Activated naive CD4-positive, alpha-beta T cell treated with anti-CD3 and anti-CD28 coated beads, Interleukin-2, amount 10 ng/mL, durations not matched to agents 7 days and 5 days (primary cell): ENCODE results near the gene LAMA3.

Source experiments
- CTCF ChIA-PET: fragments of 350-600 bp; sonication (Branson Sonifier 250); formaldehyde crosslinking; loops from one replicate; lab custom pipeline; 2021; ENCODE audit warnings: antibody characterized with exemption; lab: Charles Lee
- DNase-seq: peaks from one replicate; pipeline ENCODE4 v3.0.0-alpha.2; 2020
- H3K27ac Mint-ChIP-seq: one replicate; pipeline ENCODE4 v1.8.0; 2021; ENCODE audit warnings: mild to moderate bottlenecking, moderate library complexity, mixed read lengths
- H3K27me3 Mint-ChIP-seq: one replicate; pipeline ENCODE4 v1.8.0; 2021; ENCODE audit warnings: mild to moderate bottlenecking, mixed read lengths
- H3K36me3 Mint-ChIP-seq: one replicate; pipeline ENCODE4 v1.8.0; 2021; ENCODE audit warnings: mixed read lengths
- H3K4me1 Mint-ChIP-seq: one replicate; pipeline ENCODE4 v1.8.0; 2021; ENCODE audit warnings: mixed read lengths
- H3K4me3 Mint-ChIP-seq: one replicate; pipeline ENCODE4 v1.8.0; 2021; ENCODE audit warnings: mild to moderate bottlenecking, moderate library complexity, mixed read lengths
- H3K9me3 Mint-ChIP-seq: one replicate; pipeline ENCODE4 v1.8.0; 2021; ENCODE audit warnings: mixed read lengths

LAMA3 gene

GRCh38 chr18:23868136-23868785, 179.0 kb downstream of the LAMA3 start:
- CTCF ChIA-PET, result no interaction called here
- H3K9me3 Mint-ChIP-seq, result peaks cover 4% of the 10 kb centered on the region
- DNase-seq, result no peak
- H3K36me3 Mint-ChIP-seq, result peaks cover 3% of the 10 kb centered on the region
- peaks cover 10% of the 10 kb centered on the region for H3K27me3 Mint-ChIP-seq
- H3K27ac Mint-ChIP-seq, result no peak overlapping the region
- no peak overlapping the region for H3K4me3 Mint-ChIP-seq
- H3K4me1 Mint-ChIP-seq, result peaks cover 76% of the 10 kb centered on the region

GRCh38 chr18:23870676-23871380, 181.6 kb downstream of the LAMA3 start:
- Mint-ChIP-seq H3K4me3 (no peak overlapping the region), H3K36me3 (no peaks in the 10 kb centered on the region), H3K9me3 (no peaks in the 10 kb centered on the region), H3K27me3 (peaks cover 16% of the 10 kb centered on the region), H3K27ac (peak overlapping the region; percentile 25), H3K4me1 (peaks cover 62% of the 10 kb centered on the region)
- DNase-seq, result no peak
- CTCF ChIA-PET, result interaction anchor here (1.2 kb wide), 1 partner anchor 48 kb away, joined by 3 read pairs; no protein-coding TSS in a partner anchor

- peak overlapping the region; percentile 25 for H3K27ac Mint-ChIP-seq
- peaks cover 57% of the 10 kb centered on the region for H3K4me1 Mint-ChIP-seq
- H3K36me3 Mint-ChIP-seq, result no peaks in the 10 kb centered on the region
- CTCF ChIA-PET, result interaction anchor here (1.2 kb wide), 1 partner anchor 47 kb away, joined by 3 read pairs; no protein-coding TSS in a partner anchor
- H3K27me3 Mint-ChIP-seq, result peaks cover 17% of the 10 kb centered on the region
- DNase-seq, result peak; percentile 77
- no peak overlapping the region for H3K4me3 Mint-ChIP-seq
- H3K9me3 Mint-ChIP-seq, result no peaks in the 10 kb centered on the region
These were observed 182.2 kb downstream of the LAMA3 start for GRCh38 chr18:23871410-23871809.

DNA sequence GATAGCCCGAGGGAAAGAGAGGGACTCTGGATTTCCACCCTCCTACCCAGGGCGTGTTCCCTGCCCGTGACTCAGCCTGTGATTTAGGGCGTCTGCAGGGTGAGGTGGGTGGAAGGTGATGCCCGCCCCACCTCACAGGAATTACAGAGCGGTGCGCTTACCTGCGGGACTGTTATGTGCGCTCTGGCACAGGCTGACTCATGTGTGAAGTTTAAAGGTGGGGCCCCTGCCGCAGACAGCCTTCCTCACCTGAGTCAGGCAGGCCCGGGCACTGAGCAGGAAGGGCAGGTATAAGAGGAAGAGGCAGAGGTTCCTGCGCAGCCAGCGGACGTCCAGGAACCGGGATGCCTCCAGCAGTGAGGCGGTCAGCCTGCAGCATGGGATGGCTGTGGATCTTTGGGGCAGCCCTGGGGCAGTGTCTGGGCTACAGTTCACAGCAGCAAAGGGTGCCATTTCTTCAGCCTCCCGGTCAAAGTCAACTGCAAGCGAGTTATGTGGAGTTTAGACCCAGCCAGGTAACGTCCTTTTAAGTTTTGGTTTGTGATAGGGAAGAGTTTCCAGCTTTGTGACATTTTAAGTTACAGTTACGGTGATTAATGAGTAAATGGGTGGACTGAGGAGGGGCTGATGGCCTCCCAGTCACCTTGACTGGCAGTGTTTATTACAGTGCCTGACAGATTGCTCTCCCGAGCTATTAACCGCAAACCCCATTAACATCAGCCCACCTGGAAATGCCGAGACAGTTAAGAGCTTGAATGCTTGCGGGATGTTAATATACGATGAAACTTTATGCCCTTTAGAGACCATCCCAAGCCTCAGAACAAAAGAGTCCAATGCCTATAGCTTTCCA, 183.7 kb downstream of the LAMA3 start:
- Mint-ChIP-seq H3K27ac (no peak overlapping the region), H3K4me1 (peaks cover 45% of the 10 kb centered on the region), H3K36me3 (no peaks in the 10 kb centered on the region), H3K27me3 (peaks cover 26% of the 10 kb centered on the region), H3K4me3 (no peak overlapping the region), H3K9me3 (no peaks in the 10 kb centered on the region)
- DNase-seq, result peak; percentile 32
- CTCF ChIA-PET, result no interaction called here

DNA sequence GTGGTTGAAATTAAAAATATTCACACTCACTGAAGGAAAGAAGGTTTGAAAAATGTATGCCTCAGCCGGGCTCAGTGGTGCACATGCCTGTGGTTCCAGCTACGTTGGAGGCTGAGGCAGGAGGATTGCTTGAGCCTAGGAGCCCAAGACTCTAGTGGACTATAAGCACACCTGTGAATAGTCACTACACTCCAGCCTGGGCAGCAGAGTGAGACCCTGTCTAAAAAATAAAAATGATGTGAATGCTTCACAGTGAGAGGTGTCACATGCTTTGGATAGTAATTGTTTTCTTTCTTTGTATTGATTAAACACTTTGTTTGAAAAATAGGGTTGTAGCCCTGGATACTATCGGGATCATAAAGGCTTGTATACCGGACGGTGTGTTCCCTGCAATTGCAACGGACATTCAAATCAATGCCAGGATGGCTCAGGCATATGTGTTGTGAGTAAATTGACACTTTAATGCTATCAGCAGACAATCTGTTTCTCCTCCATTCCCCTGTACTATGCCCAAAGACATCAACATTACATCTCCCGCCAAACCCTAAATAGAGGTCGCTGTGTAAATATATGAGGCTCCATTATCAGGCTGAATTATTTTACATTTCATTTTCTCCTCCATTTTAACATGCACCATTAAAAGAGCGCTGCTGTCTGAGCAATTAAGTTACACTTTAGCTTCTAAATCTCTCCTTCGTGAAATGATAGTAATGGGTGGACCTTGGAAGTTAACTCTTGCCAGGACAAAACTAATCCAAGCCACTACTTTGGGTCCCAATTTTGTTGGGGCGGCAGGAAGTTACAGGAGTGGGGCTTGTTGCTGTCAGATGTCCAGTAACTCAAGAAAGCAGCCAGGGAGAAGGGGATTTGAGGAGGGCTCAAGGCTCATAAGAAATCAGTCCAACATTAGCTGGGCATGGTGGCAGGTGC, 187.0 kb downstream of the LAMA3 start:
- CTCF ChIA-PET, result interaction anchor here (1.1 kb wide), 1 partner anchor 42 kb away, joined by 3 read pairs; no protein-coding TSS in a partner anchor
- DNase-seq, result no peak
- H3K4me3 Mint-ChIP-seq, result no peak overlapping the region
- H3K4me1 Mint-ChIP-seq, result peaks cover 27% of the 10 kb centered on the region
- peaks cover 43% of the 10 kb centered on the region for H3K27me3 Mint-ChIP-seq
- H3K36me3 Mint-ChIP-seq, result no peaks in the 10 kb centered on the region
- no peaks in the 10 kb centered on the region for H3K9me3 Mint-ChIP-seq
- no peak overlapping the region for H3K27ac Mint-ChIP-seq

GRCh38 chr18:23876921-23877320, 187.7 kb downstream of the LAMA3 start:
- Mint-ChIP-seq H3K27me3 (peaks cover 39% of the 10 kb centered on the region), H3K9me3 (no peaks in the 10 kb centered on the region), H3K36me3 (no peaks in the 10 kb centered on the region), H3K27ac (no peak overlapping the region), H3K4me3 (no peak overlapping the region), H3K4me1 (peaks cover 21% of the 10 kb centered on the region)
- DNase-seq, result no peak
- CTCF ChIA-PET, result interaction anchor here (1.1 to 1.5 kb wide), 2 partner anchors 17 to 42 kb away, joined by 3 read pairs; no protein-coding TSS in a partner anchor

GRCh38 chr18:23877371-23877770, 188.1 kb downstream of the LAMA3 start:
- Mint-ChIP-seq H3K27ac (no peak overlapping the region), H3K4me1 (peaks cover 17% of the 10 kb centered on the region), H3K4me3 (no peak overlapping the region), H3K36me3 (no peaks in the 10 kb centered on the region), H3K9me3 (no peaks in the 10 kb centered on the region), H3K27me3 (peaks cover 39% of the 10 kb centered on the region)
- DNase-seq, result no peak
- CTCF ChIA-PET, result interaction anchor here (1.1 to 1.5 kb wide), 2 partner anchors 17 to 41 kb away, joined by 3 read pairs; no protein-coding TSS in a partner anchor

GRCh38 chr18:23878336-23878900, 189.2 kb downstream of the LAMA3 start:
- DNase-seq, result no peak
- CTCF ChIA-PET, result interaction anchor here (1.5 kb wide), 1 partner anchor 16 kb away, joined by 3 read pairs; no protein-coding TSS in a partner anchor
- H3K4me3 Mint-ChIP-seq, result no peak overlapping the region

DNA sequence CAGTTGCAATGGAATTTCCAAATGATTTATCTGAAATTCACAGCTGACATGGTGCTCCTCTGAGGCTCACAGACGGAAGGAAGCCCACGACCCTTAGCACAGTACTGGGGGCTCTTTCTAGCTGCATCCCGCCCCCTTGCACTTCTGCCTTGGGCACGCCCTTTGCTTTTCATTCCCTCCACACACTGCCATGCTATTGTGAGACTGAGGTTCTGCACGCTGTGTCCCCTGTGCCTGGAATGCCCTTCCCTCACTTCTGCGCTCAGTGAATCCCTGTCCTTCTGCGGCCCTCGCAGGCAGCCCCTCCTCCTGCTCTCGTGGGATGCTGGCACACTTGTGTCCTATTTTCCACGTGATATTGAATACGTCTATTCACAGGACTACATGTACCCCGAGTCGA, 189.9 kb downstream of the LAMA3 start:
- no peak overlapping the region for H3K27ac Mint-ChIP-seq
- no peak for DNase-seq
- no peak overlapping the region for H3K4me3 Mint-ChIP-seq
- CTCF ChIA-PET, result no interaction called here
- H3K36me3 Mint-ChIP-seq, result no peaks in the 10 kb centered on the region
- H3K4me1 Mint-ChIP-seq, result peaks cover 4% of the 10 kb centered on the region
- H3K9me3 Mint-ChIP-seq, result no peaks in the 10 kb centered on the region
- H3K27me3 Mint-ChIP-seq, result peaks cover 33% of the 10 kb centered on the region

More at GRCh38 chr18:23878336-23878900, 189.2 kb downstream of the LAMA3 start:
- no peaks in the 10 kb centered on the region for H3K36me3 Mint-ChIP-seq
- H3K27ac Mint-ChIP-seq, result no peak overlapping the region
- no peaks in the 10 kb centered on the region for H3K9me3 Mint-ChIP-seq
- peaks cover 9% of the 10 kb centered on the region for H3K4me1 Mint-ChIP-seq
- H3K27me3 Mint-ChIP-seq, result peaks cover 33% of the 10 kb centered on the region

DNA sequence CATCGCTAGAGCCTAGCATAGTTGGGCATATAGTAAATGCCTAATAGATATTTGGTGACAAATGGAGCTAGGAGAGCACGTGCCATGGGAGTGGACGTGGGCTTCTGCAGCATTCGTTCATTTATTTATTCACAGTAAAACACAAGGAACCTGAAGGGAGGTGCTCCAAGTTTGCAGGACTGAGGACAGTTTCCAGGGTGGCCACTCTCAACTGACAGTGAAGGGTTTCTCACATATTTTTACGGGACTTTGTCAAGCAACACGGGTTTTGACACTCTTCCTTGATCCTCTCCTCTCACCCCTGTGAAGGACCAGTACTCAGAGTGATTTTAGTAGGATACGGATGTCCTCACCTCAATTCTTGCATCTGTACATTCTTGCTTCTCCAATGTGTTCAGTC, 190.3 kb downstream of the LAMA3 start:
- Mint-ChIP-seq H3K9me3 (no peaks in the 10 kb centered on the region), H3K27ac (no peak overlapping the region), H3K4me3 (no peak overlapping the region), H3K27me3 (peaks cover 33% of the 10 kb centered on the region), H3K36me3 (no peaks in the 10 kb centered on the region), H3K4me1 (peaks cover 8% of the 10 kb centered on the region)
- no peak for DNase-seq
- CTCF ChIA-PET, result interaction anchor here (0.5 kb wide), 1 partner anchor 361 kb away, joined by 3 read pairs; no protein-coding TSS in a partner anchor

DNA sequence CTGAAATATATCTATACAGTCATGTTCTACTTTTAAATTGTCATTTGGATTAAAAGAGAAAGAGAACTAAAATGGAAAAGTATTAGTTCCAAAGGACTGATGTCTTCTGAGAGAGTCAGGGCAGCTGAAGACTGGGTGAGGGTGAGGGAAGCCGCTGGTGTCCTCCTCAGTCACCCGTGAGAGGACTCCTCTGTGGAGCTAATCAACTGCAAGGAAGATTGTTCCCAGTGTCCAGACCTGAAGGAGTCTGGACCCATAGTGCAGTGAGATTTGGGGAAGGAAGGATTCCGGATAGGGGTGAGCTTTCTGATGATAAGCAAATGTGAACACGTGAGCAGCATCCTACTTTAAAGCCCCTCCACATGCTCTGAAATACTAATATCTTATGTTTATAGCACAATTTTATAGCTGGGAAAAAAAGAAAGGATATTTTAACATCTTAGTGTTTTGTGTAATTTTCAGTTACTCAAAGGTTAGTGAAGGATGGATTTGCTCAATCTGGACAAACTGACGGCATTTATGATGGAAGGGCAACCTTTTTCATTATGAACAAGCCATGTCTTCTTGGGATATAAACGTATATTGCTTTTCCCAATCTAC, 190.8 kb downstream of the LAMA3 start:
- no peak for DNase-seq
- no peaks in the 10 kb centered on the region for H3K36me3 Mint-ChIP-seq
- H3K4me1 Mint-ChIP-seq, result peaks cover 12% of the 10 kb centered on the region
- H3K9me3 Mint-ChIP-seq, result no peaks in the 10 kb centered on the region
- CTCF ChIA-PET, result interaction anchor here (0.5 kb wide), 1 partner anchor 362 kb away, joined by 3 read pairs; no protein-coding TSS in a partner anchor
- no peak overlapping the region for H3K4me3 Mint-ChIP-seq
- H3K27ac Mint-ChIP-seq, result no peak overlapping the region
- H3K27me3 Mint-ChIP-seq, result peaks cover 33% of the 10 kb centered on the region

- CTCF ChIA-PET, result no interaction called here
- H3K36me3 Mint-ChIP-seq, result no peaks in the 10 kb centered on the region
- H3K27me3 Mint-ChIP-seq, result peaks cover 26% of the 10 kb centered on the region
- peaks cover 21% of the 10 kb centered on the region for H3K4me1 Mint-ChIP-seq
- DNase-seq, result no peak
- H3K9me3 Mint-ChIP-seq, result no peaks in the 10 kb centered on the region
- no peak overlapping the region for H3K4me3 Mint-ChIP-seq
- H3K27ac Mint-ChIP-seq, result no peak overlapping the region
These were observed 191.8 kb downstream of the LAMA3 start for GRCh38 chr18:23880931-23881617.
